K562 (cell line): ENCODE data around the gene NDUFA6. TPM values are rescaled to one million over a fixed set of nuclear protein-coding genes. Genes with fewer than 3 reads are reported as not detected.
A peak's percentile ranks its signal among the peaks of the same experiment; 100 is the strongest.

ENCODE experiments used
- GTF2A2 ChIP-seq: IDR thresholded peaks from 2 replicates; pipeline ENCODE4 v1.6.1; 2016; ENCODE audit warnings: mild to moderate bottlenecking, missing genetic modification characterization, missing compliant biosample characterization
- HNRNPL ChIP-seq: fragments of 200-400 bp; formaldehyde crosslinking; IDR thresholded peaks from 2 replicates; pipeline ENCODE4 v1.6.1; 2017; ENCODE audit warnings: low read depth, mild to moderate bottlenecking, low read length
- L3MBTL2 ChIP-seq: fragments of 450-650 bp; IDR thresholded peaks from 2 replicates; pipeline ENCODE4 v1.6.1; 2016; ENCODE audit warnings: mild to moderate bottlenecking, moderate library complexity
- PHF8 ChIP-seq: fragments of 200-600 bp; sonication (generic); IDR thresholded peaks from 2 replicates; pipeline ENCODE4 v1.6.1; 2012; ENCODE audit warnings: mixed run types, mild to moderate bottlenecking, inconsistent platforms, low read length, moderate library complexity, borderline replicate concordance
- POLR2H ChIP-seq: IDR thresholded peaks from 2 replicates; pipeline ENCODE4 v1.6.1; 2016; ENCODE audit warnings: missing genetic modification characterization, low read depth, mild to moderate bottlenecking, control low read depth, missing compliant biosample characterization, moderate library complexity
- RB1 ChIP-seq: fragments of 450-650 bp; IDR thresholded peaks from 2 replicates; pipeline ENCODE4 v1.6.1; 2017; ENCODE audit warnings: low read depth, mild to moderate bottlenecking
- SAP30 ChIP-seq: fragments of 200-600 bp; sonication (generic); IDR thresholded peaks from 2 replicates; pipeline ENCODE4 v1.6.1; 2012; ENCODE audit warnings: borderline replicate concordance, low read depth, mild to moderate bottlenecking, moderate library complexity, low read length, control low read depth, inconsistent platforms; ENCODE audit not compliant: insufficient read depth, poor library complexity, severe bottlenecking
- TCF7 ChIP-seq: sonication (generic); IDR thresholded peaks from 2 replicates; pipeline ENCODE4 v1.6.1; 2016; ENCODE audit warnings: antibody characterized with exemption, borderline replicate concordance
- ZBTB7A ChIP-seq: IDR thresholded peaks from 2 replicates; pipeline ENCODE4 v1.6.1; 2011; ENCODE audit warnings: low read depth, mild to moderate bottlenecking, low read length, moderate library complexity, borderline replicate concordance; ENCODE audit not compliant: control insufficient read depth
- ZKSCAN3 ChIP-seq: fragments of 250-450 bp; sonication (Bioruptor Pico); IDR thresholded peaks from 2 replicates; pipeline ENCODE4 v1.4.0; 2020
- ZNF174 ChIP-seq: fragments of 250-450 bp; sonication (Bioruptor Pico); IDR thresholded peaks from 2 replicates; pipeline ENCODE4 v1.4.0; 2020; ENCODE audit warnings: mild to moderate bottlenecking
- ZNF444 ChIP-seq: fragments of 250-450 bp; sonication (Bioruptor Pico); IDR thresholded peaks from 2 replicates; pipeline ENCODE4 v1.4.0; 2020; ENCODE audit warnings: mild to moderate bottlenecking, moderate library complexity
- ZNF717 ChIP-seq: fragments of 250-450 bp; sonication (Bioruptor Pico); IDR thresholded peaks from 2 replicates; pipeline ENCODE4 v1.5.0; 2021
- polyA plus RNA-seq, 8 experiments: library from polyadenylated mRNA; depleted of rRNA in 4 of 8; stranded (reverse) in 5 of 8; unstranded in 3 of 8; fragments of >200 nt; fragmentation: Nextera tagmentation in 2 of 8; fragmentation: Illumina TruSeq in 1 of 8; extraction: Ambion mirVana in 2 of 8; extraction: Trizol in 1 of 8; gene quantifications; 2 replicates each; pipeline versions ENCODE4 v1.2.1 to v1.2.3, GENCODE V29; 2011 to 2014; ENCODE audit warnings: inconsistent platforms in 1 of 8, missing spikeins in 1 of 8
- total RNA-seq, 7 experiments: library from RNA; depleted of rRNA in 6 of 7; stranded (reverse); fragments of >200 nt in 6 of 7; fragmentation: Illumina TruSeq in 2 of 7; extraction: Trizol in 2 of 7; gene quantifications; 2 replicates each; pipeline versions ENCODE4 v1.2.1 to v1.2.3, GENCODE V29; 2011 to 2021; ENCODE audit warnings: low replicate concordance in 1 of 7
- TF ChIP-seq, protein P1 (sequence below): fragments of 450-650 bp; conservative IDR thresholded peaks from 2 replicates; pipeline ENCODE4 v1.6.1; 2016; ENCODE audit warnings: missing genetic modification characterization, low read depth, mild to moderate bottlenecking, control low read depth, missing compliant biosample characterization
- TF ChIP-seq, protein P2 (sequence below): fragments of 250-450 bp; sonication (Bioruptor Pico); IDR thresholded peaks from 2 replicates; pipeline ENCODE4 v1.5.0; 2020; ENCODE audit warnings: mild to moderate bottlenecking
- TF ChIP-seq, protein P3 (sequence below): fragments of 250-450 bp; sonication (Bioruptor Pico); IDR thresholded peaks from 2 replicates; pipeline ENCODE4 v1.8.0; 2022; ENCODE audit warnings: inconsistent platforms, mild to moderate bottlenecking, moderate library complexity, borderline replicate concordance
- TF ChIP-seq, protein P4 (sequence below): fragments of 450-650 bp; formaldehyde crosslinking; IDR thresholded peaks from 2 replicates; pipeline ENCODE4 v1.4.0; 2022; ENCODE audit warnings: missing genetic modification characterization

Gene NDUFA6
- total and polyA plus RNA-seq, 9 of the 15 experiments (the other 6 are each of a cell fraction or from before 2014, with no cell fraction given): 90.0 to 474 (median 128) TPM

DNA sequence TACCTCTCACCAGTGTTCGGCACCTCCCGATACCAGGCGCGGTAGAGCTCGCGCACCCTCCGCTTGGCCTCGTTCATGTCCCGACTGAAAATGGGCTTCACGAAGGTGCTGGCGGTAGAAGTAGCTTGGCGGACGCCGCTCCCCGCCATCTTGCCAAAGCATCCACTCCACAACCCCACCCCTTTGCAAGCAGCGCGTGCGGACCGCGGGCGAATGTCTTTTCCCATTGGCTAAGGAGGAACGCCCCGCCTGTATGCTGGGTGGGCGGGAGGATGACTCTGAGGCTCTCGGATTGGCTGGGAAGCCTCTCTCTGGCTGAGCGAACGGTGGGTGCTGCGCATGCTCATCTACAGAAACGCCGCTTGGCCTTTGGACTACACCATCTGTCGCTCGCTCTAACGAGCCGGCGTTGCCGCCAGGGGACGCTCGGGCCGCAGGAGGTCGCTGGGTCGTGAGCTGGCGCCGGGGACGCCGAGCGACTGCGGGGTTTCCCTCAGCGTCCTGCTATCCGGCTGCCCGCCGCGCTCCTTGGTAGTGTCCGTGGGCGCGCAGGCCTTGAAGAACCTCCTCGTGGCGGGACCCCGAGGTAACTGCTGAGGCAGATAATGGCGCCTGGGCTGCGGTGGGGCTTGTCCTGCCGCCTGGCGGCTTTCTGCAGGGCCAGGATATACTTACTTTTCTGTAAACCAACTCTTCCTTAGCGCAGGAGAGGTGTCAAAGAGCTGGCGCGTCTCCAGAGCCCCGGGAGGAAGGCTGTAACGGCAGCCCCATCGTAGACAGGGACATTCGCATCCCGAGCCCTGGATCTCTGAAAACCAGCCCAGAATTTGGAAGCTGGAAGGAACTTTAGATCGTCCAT lies at the start of gene NDUFA6 (continued):
- TF ChIP-seq POLR2H (tag) (peak; percentile 88), ZKSCAN3 (no peak), ZNF717 (CRISPR knock-in tag) (no peak), L3MBTL2 (peak; percentile 87), PHF8 (peak; percentile 96; the same call in 1 of the 2 replicates), HNRNPL (no peak), SAP30 (no peak), ZNF174 (CRISPR knock-in tag) (no peak), TCF7 (no peak), GTF2A2 (no peak), RB1 (peak; percentile 85), ZBTB7A (peak; percentile 43; the same call in 1 of the 2 replicates), ZNF444 (no peak)
- TF ChIP-seq, protein P1, sequence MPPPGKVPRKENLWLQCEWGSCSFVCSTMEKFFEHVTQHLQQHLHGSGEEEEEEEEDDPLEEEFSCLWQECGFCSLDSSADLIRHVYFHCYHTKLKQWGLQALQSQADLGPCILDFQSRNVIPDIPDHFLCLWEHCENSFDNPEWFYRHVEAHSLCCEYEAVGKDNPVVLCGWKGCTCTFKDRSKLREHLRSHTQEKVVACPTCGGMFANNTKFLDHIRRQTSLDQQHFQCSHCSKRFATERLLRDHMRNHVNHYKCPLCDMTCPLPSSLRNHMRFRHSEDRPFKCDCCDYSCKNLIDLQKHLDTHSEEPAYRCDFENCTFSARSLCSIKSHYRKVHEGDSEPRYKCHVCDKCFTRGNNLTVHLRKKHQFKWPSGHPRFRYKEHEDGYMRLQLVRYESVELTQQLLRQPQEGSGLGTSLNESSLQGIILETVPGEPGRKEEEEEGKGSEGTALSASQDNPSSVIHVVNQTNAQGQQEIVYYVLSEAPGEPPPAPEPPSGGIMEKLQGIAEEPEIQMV (tag): 0 out of 2 replicates have a peak, but pooled peaks have one; percentile 35
- TF ChIP-seq, protein P2, sequence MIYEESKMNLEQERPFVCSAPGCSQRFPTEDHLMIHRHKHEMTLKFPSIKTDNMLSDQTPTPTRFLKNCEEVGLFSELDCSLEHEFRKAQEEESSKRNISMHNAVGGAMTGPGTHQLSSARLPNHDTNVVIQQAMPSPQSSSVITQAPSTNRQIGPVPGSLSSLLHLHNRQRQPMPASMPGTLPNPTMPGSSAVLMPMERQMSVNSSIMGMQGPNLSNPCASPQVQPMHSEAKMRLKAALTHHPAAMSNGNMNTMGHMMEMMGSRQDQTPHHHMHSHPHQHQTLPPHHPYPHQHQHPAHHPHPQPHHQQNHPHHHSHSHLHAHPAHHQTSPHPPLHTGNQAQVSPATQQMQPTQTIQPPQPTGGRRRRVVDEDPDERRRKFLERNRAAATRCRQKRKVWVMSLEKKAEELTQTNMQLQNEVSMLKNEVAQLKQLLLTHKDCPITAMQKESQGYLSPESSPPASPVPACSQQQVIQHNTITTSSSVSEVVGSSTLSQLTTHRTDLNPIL (CRISPR knock-in tag): no peak
- TF ChIP-seq, protein P3, sequence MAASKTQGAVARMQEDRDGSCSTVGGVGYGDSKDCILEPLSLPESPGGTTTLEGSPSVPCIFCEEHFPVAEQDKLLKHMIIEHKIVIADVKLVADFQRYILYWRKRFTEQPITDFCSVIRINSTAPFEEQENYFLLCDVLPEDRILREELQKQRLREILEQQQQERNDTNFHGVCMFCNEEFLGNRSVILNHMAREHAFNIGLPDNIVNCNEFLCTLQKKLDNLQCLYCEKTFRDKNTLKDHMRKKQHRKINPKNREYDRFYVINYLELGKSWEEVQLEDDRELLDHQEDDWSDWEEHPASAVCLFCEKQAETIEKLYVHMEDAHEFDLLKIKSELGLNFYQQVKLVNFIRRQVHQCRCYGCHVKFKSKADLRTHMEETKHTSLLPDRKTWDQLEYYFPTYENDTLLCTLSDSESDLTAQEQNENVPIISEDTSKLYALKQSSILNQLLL (CRISPR knock-in tag): no peak
- TF ChIP-seq, protein P4, sequence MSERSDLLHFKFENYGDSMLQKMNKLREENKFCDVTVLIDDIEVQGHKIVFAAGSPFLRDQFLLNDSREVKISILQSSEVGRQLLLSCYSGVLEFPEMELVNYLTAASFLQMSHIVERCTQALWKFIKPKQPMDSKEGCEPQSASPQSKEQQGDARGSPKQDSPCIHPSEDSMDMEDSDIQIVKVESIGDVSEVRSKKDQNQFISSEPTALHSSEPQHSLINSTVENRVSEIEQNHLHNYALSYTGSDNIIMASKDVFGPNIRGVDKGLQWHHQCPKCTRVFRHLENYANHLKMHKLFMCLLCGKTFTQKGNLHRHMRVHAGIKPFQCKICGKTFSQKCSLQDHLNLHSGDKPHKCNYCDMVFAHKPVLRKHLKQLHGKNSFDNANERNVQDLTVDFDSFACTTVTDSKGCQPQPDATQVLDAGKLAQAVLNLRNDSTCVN: no peak
